Panc1 (cell line): ENCODE measurements around the gene TMEM163.

ENCODE experiments used
- CTCF ChIP-seq: fragments of 450-650 bp; IDR thresholded peaks from 2 replicates; pipeline ENCODE4 v1.5.1; 2017; ENCODE audit warnings: mild to moderate bottlenecking
- POLR2AphosphoS5 ChIP-seq: IDR thresholded peaks from 2 replicates; pipeline ENCODE4 v1.6.1; 2012; ENCODE audit warnings: mild to moderate bottlenecking, low read depth, low read length, moderate library complexity
- REST ChIP-seq, 2 experiments: IDR thresholded peaks; 2 replicates each; pipeline ENCODE4 v1.6.1; 2011 to 2012; ENCODE audit warnings: low read depth in 2 of 2, control low read depth in 1 of 2, low read length in 1 of 2, mild to moderate bottlenecking in 1 of 2, moderate library complexity in 1 of 2; ENCODE audit not compliant: insufficient read depth in 1 of 2
- SIN3A ChIP-seq: IDR thresholded peaks from 2 replicates; pipeline ENCODE4 v1.6.1; 2012; ENCODE audit warnings: low read depth, mild to moderate bottlenecking, low read length, moderate library complexity, borderline replicate concordance; ENCODE audit not compliant: insufficient read depth
- TCF7L2 ChIP-seq: IDR thresholded peaks from 2 replicates; pipeline ENCODE4 v1.6.1; 2011; ENCODE audit warnings: mild to moderate bottlenecking, low read depth, low read length, inconsistent platforms

GRCh38 chr2:134766583-134766982, 47.8 kb upstream of the TMEM163 start:
- TF ChIP-seq CTCF (no peak), POLR2AphosphoS5 (no peak), REST (IDR thresholded peaks at IDR 0.05; ENCODE audit: insufficient read depth in 1 of 2, low read depth in 2 of 2, low read length in 1 of 2) (no peak), TCF7L2 (no peak), SIN3A (no peak)
